HG03575 (cell line): ENCODE results near the gene SUGP2.

Experiments used
- ATAC-seq: cut with Tn5 transposase; IDR thresholded peaks from one replicate; pipeline ENCODE4 v1.9.1; 2021; ENCODE audit not compliant: unreplicated experiment, insufficient number of reproducible peaks, low FRiP score; ENCODE audit errors: extremely low read depth

The SUGP2 gene

DNA sequence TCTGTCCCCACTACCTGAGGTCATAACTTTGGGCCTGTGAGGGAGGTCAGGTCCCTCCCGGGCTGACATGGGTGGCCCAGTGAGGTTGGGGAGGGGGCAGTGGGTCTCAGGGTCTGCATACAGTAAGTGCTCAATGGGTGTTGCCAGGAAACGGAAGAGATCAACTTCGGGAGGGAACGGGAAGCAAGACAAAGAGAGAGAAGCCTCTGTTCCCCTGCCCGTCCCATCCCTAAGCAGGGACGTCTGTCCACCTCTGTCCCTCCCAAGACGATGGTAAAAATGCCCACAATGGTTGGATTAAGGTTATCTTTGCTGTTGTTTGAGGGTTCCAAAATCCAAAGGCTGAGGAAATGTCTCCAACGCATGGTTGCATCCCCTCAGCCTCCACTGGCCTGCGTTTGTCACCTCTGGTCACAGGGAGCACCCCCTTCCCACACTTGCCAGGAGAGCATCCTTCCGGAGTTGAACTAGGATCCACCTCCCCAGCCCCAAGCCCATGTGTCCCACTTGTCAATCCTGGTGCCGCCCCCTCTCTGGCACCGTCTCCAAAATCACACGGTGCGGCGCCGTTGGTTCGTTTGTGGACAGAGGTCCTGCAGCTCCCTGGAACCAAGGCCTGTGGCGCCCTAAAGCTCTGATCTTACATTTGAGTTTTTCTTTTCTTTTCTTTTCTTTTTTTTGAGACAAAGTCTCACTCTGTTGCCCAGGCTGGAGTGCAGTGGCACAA lies 91.5 kb downstream of the SUGP2 start:
- ATAC-seq: no peak
